ENCODE data around the gene APOL6.

APOL6 gene

GRCh38 chr22:35648066-35649025 lies at the start of gene APOL6:
TSS of gene APOL6 (plus strand) at chr22:35648446. CDS start at chr22:35656426, 7,980 bp downstream.
- DNase-seq (ENCODE audit: low read depth), result peak; percentile 57

GRCh38 chr22:35599364-35599763 lies 48.9 kb upstream of the APOL6 start:
- DNase-seq (ENCODE audit: low read depth), result no peak

- DNase-seq (ENCODE audit: low read depth), result no peak
Measured at GRCh38 chr22:35600476-35600875, 47.8 kb upstream of the APOL6 start.

- no peak for DNase-seq (ENCODE audit: low read depth)
Measured at GRCh38 chr22:35601013-35601580, 47.1 kb upstream of the APOL6 start.

- DNase-seq (ENCODE audit: low read depth), result no peak
Measured at GRCh38 chr22:35601743-35602615, 46.3 kb upstream of the APOL6 start.

- DNase-seq (ENCODE audit: low read depth), result no peak
Measured at GRCh38 chr22:35604621-35605368, 43.5 kb upstream of the APOL6 start.

- DNase-seq (ENCODE audit: low read depth), result no peak
Measured at GRCh38 chr22:35605369-35605680, 42.9 kb upstream of the APOL6 start.

- DNase-seq (ENCODE audit: low read depth), result no peak
Measured at GRCh38 chr22:35605851-35606481, 42.3 kb upstream of the APOL6 start.

- no peak for DNase-seq (ENCODE audit: low read depth)
Measured at GRCh38 chr22:35606916-35607315, 41.3 kb upstream of the APOL6 start.

GRCh38 chr22:35608088-35608487 lies 40.2 kb upstream of the APOL6 start:
- DNase-seq (ENCODE audit: low read depth), result no peak

GRCh38 chr22:35609261-35609660 lies 39.0 kb upstream of the APOL6 start:
- DNase-seq (ENCODE audit: low read depth), result no peak

GRCh38 chr22:35609761-35610160 lies 38.5 kb upstream of the APOL6 start:
- DNase-seq (ENCODE audit: low read depth), result no peak

- no peak for DNase-seq (ENCODE audit: low read depth)
Measured at GRCh38 chr22:35610741-35611140, 37.5 kb upstream of the APOL6 start.

GRCh38 chr22:35611200-35611890 lies 36.9 kb upstream of the APOL6 start:
- DNase-seq (ENCODE audit: low read depth), result no peak

GRCh38 chr22:35611891-35612576 lies 36.2 kb upstream of the APOL6 start:
- DNase-seq (ENCODE audit: low read depth), result no peak

- DNase-seq (ENCODE audit: low read depth), result no peak
Measured at GRCh38 chr22:35612903-35613302, 35.3 kb upstream of the APOL6 start.

GRCh38 chr22:35614404-35614803 lies 33.8 kb upstream of the APOL6 start:
- no peak for DNase-seq (ENCODE audit: low read depth)

- DNase-seq (ENCODE audit: low read depth), result no peak
Measured at GRCh38 chr22:35615156-35615555, 33.1 kb upstream of the APOL6 start.

GRCh38 chr22:35616043-35616442 lies 32.2 kb upstream of the APOL6 start:
- DNase-seq (ENCODE audit: low read depth), result no peak

- no peak for DNase-seq (ENCODE audit: low read depth)
Measured at GRCh38 chr22:35617137-35617755, 31.0 kb upstream of the APOL6 start, which contains the start of gene MB. TSS of gene MB (minus strand) at chr22:35617329. CDS start at chr22:35617257, 72 bp downstream.

Measured in activated T-cell treated with anti-CD3 and anti-CD28 coated beads for 24 hours (primary cell).